A204.1 (cell line): ENCODE data around the gene YBX1.
"Not testable (repeated sequence)": the region's sequence is repeated elsewhere in the genome, so short reads cannot be mapped to it uniquely, and the experiment has no call there.

ENCODE experiments used
- FAIRE-seq: peaks from 2 replicates; lab custom pipeline; 2012; peaks lifted over from hg19 to GRCh38; lab: Jason Lieb, UNC

YBX1 gene

GRCh38 chr1:42750041-42750440 lies 67.8 kb downstream of the YBX1 start:
- FAIRE-seq = no peak

GRCh38 chr1:42751511-42752070 lies 69.4 kb downstream of the YBX1 start:
- FAIRE-seq = not testable (repeated sequence)

- FAIRE-seq = no peak
These were observed 70.1 kb downstream of the YBX1 start for GRCh38 chr1:42752284-42752683.

- FAIRE-seq = no peak
These were observed 70.9 kb downstream of the YBX1 start for GRCh38 chr1:42753070-42753469.
